Measurements from ENCODE around the gene LTBP1.

The LTBP1 gene

DNA sequence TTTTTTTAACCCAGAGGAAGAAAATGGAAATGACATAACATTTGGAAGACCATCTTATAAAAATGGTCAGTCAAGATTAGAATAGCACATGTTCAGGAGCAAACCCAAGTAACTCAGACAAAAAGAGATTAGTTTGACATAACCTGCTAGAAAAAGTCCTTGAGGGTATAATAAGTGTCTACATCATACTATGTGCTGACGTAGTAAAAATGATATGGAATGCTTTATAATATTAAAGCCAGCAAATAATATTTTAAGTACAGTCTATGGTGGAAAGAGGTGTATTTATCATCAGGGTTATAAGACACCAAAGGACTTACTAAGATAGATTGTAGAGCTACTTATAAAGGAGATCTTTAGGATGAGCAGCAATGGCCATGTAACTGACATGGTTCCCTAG lies 169.0 kb downstream of the LTBP1 start:
- H3K4me3 ChIP-seq (ENCODE audit: low read depth, low read length) = no peak overlapping the region
- no peak overlapping the region for H3K27ac ChIP-seq (ENCODE audit: low read depth, low read length)
- no peaks in the 10 kb centered on the region for H3K27me3 ChIP-seq (ENCODE audit: insufficient read depth, low read length)
- no peak overlapping the region for H2AFZ ChIP-seq (ENCODE audit: low read length, unreplicated experiment)
- H3K4me1 ChIP-seq (ENCODE audit: control insufficient read depth, insufficient read depth, low read length, unreplicated experiment) = peaks cover 7% of the 10 kb centered on the region
- H3K79me2 ChIP-seq (ENCODE audit: control insufficient read depth, insufficient read depth, low read length, unreplicated experiment) = no peaks in the 10 kb centered on the region
- no peaks in the 10 kb centered on the region for H3K36me3 ChIP-seq (ENCODE audit: insufficient read depth, low read length)

DNA sequence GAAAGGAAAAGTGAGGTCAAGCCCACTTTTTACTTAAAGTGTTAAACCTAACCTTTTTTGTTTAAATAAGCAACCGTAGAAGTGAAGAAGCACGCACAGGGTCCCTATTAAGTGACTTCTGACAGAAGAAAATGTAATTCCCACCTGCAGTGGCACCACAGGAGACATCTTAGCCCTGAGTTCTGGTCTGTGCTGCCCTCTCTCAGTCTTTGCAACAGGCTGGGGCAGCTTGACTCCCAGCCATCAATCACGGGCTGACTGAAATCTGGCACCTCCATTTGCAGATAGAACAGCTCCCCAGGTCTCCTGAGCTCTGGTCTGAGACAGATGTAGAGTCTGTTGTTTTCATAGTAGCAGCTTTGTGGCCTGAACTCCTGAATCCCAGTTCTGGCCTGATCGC lies 170.0 kb downstream of the LTBP1 start:
- H3K79me2 ChIP-seq (ENCODE audit: control insufficient read depth, insufficient read depth, low read length, unreplicated experiment) = no peaks in the 10 kb centered on the region

DNA sequence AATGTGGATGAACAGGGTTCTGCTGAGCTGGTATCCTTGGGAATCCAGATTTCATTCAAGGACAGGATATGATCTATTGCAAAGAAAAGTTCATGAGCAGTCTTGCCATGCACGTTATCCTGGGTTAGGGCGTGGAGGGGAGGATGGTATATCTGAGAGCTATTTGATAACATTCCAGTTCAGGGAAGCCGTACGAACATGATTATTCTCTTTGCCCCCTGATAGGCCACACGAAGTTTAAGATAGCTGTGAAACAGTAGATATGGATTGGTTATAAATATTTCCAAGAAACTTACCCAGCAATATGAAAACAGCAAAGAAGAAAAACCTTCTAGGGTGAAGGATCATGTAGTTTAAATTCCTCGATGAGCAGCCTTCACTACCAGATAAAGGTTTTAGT lies 171.9 kb downstream of the LTBP1 start:
- Histone ChIP-seq H3K79me2 (ENCODE audit: control insufficient read depth, insufficient read depth, low read length, unreplicated experiment) (no peaks in the 10 kb centered on the region), H3K4me1 (ENCODE audit: control insufficient read depth, insufficient read depth, low read length, unreplicated experiment) (no peaks in the 10 kb centered on the region), H3K27me3 (ENCODE audit: insufficient read depth, low read length) (no peaks in the 10 kb centered on the region), H2AFZ (ENCODE audit: low read length, unreplicated experiment) (no peak overlapping the region), H3K27ac (ENCODE audit: low read depth, low read length) (no peak overlapping the region), H3K4me3 (ENCODE audit: low read depth, low read length) (no peak overlapping the region), H3K36me3 (ENCODE audit: insufficient read depth, low read length) (no peaks in the 10 kb centered on the region)

More for the DNA sequence above, 170.0 kb downstream of the LTBP1 start:
- Histone ChIP-seq H3K36me3 (ENCODE audit: insufficient read depth, low read length) (no peaks in the 10 kb centered on the region), H3K27ac (ENCODE audit: low read depth, low read length) (no peak overlapping the region), H3K4me1 (ENCODE audit: control insufficient read depth, insufficient read depth, low read length, unreplicated experiment) (no peaks in the 10 kb centered on the region), H2AFZ (ENCODE audit: low read length, unreplicated experiment) (no peak overlapping the region), H3K4me3 (ENCODE audit: low read depth, low read length) (no peak overlapping the region), H3K27me3 (ENCODE audit: insufficient read depth, low read length) (no peaks in the 10 kb centered on the region)

DNA sequence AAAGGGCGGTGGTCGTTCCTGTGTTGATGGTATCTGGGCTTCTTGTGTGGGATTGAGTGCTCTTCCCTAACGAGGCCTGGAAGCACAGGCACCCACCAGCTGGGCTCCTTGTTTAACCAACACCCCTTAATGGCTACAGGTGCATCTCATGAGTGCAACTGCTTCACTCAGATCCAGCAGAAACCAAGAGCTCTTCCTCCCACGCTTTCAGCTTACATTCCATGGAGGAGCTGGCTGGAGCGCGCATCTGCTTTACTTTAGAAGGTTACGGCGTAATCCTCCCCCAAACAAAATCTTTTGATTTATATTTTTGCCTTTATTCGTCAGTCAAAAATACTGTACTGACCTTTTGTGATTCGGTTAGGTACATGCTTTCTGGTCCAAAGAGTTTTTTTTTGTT lies 174.7 kb downstream of the LTBP1 start:
- H3K27ac ChIP-seq (ENCODE audit: low read depth, low read length) = no peak overlapping the region
- no peaks in the 10 kb centered on the region for H3K79me2 ChIP-seq (ENCODE audit: control insufficient read depth, insufficient read depth, low read length, unreplicated experiment)
- H2AFZ ChIP-seq (ENCODE audit: low read length, unreplicated experiment) = no peak overlapping the region
- H3K4me3 ChIP-seq (ENCODE audit: low read depth, low read length) = no peak overlapping the region
- H3K4me1 ChIP-seq (ENCODE audit: control insufficient read depth, insufficient read depth, low read length, unreplicated experiment) = no peaks in the 10 kb centered on the region
- H3K36me3 ChIP-seq (ENCODE audit: insufficient read depth, low read length) = no peaks in the 10 kb centered on the region
- no peaks in the 10 kb centered on the region for H3K27me3 ChIP-seq (ENCODE audit: insufficient read depth, low read length)

DNA sequence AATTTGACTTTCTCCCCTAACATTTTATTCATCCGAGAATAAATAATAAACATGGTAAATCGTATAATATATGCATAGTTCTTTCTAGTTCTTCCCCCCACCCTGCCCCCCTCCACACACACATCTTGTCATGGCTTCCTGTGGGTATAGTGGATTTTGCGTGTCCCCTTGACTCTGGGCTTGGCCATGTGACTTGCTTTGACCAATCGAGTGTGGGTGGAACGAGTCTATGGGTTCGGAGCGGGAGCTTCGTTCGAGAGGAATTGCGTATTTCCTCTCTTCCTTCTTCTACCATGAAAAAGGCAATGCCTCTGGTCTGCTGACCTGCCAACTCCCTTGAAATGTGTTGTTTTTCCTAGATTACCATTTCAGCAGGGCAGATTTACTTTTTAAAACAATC lies 175.2 kb downstream of the LTBP1 start:
- no peaks in the 10 kb centered on the region for H3K36me3 ChIP-seq (ENCODE audit: insufficient read depth, low read length)
- H3K4me3 ChIP-seq (ENCODE audit: low read depth, low read length) = no peak overlapping the region
- H2AFZ ChIP-seq (ENCODE audit: low read length, unreplicated experiment) = no peak overlapping the region
- no peaks in the 10 kb centered on the region for H3K79me2 ChIP-seq (ENCODE audit: control insufficient read depth, insufficient read depth, low read length, unreplicated experiment)
- peaks cover 4% of the 10 kb centered on the region for H3K4me1 ChIP-seq (ENCODE audit: control insufficient read depth, insufficient read depth, low read length, unreplicated experiment)
- H3K27me3 ChIP-seq (ENCODE audit: insufficient read depth, low read length) = no peaks in the 10 kb centered on the region
- H3K27ac ChIP-seq (ENCODE audit: low read depth, low read length) = no peak overlapping the region

DNA sequence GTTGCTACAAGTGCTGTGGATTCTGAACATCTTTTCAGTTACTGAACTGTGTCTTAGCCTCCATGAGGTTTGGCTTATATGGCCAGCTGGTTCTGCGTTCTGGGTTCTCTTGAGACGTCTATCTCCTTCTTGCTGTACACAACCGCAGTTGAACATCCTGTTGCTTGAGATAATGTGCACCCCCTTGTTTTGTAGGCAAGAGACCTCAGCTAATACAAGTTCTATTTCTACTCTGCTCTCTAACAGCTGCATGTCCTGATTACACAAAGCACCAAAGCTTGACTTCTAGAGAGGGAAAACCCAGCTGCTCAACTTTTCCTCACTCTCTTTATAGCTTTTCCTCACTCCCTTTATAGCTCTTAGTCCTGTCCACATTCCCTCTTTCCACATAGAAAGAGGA lies 176.0 kb downstream of the LTBP1 start:
- H3K4me1 ChIP-seq (ENCODE audit: control insufficient read depth, insufficient read depth, low read length, unreplicated experiment) = peaks cover 11% of the 10 kb centered on the region
- no peaks in the 10 kb centered on the region for H3K36me3 ChIP-seq (ENCODE audit: insufficient read depth, low read length)
- no peak overlapping the region for H3K4me3 ChIP-seq (ENCODE audit: low read depth, low read length)
- H2AFZ ChIP-seq (ENCODE audit: low read length, unreplicated experiment) = no peak overlapping the region
- H3K27me3 ChIP-seq (ENCODE audit: insufficient read depth, low read length) = no peaks in the 10 kb centered on the region
- H3K27ac ChIP-seq (ENCODE audit: low read depth, low read length) = no peak overlapping the region
- H3K79me2 ChIP-seq (ENCODE audit: control insufficient read depth, insufficient read depth, low read length, unreplicated experiment) = no peaks in the 10 kb centered on the region

DNA sequence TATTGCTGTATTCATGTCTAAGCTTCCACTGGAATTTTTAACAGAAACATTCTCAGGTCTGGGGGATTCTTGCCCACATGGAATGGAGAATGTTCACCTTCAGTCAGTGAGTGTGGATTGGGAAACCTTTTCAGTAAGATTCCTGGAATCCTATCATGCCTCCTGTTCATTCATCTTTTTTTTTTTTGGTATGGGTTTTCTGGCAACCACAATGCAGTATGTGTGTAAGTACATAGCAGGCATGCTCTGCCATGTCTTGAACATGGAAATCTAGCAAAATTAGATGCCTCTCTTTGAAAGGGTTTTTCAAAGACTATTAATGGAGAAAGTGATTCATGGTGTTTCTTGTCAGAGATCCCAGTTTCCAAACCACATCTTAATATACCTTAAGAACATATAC lies 176.5 kb downstream of the LTBP1 start:
- Histone ChIP-seq H2AFZ (ENCODE audit: low read length, unreplicated experiment) (no peak overlapping the region), H3K4me1 (ENCODE audit: control insufficient read depth, insufficient read depth, low read length, unreplicated experiment) (peaks cover 16% of the 10 kb centered on the region), H3K4me3 (ENCODE audit: low read depth, low read length) (no peak overlapping the region), H3K79me2 (ENCODE audit: control insufficient read depth, insufficient read depth, low read length, unreplicated experiment) (no peaks in the 10 kb centered on the region), H3K27me3 (ENCODE audit: insufficient read depth, low read length) (no peaks in the 10 kb centered on the region), H3K36me3 (ENCODE audit: insufficient read depth, low read length) (no peaks in the 10 kb centered on the region), H3K27ac (ENCODE audit: low read depth, low read length) (no peak overlapping the region)

DNA sequence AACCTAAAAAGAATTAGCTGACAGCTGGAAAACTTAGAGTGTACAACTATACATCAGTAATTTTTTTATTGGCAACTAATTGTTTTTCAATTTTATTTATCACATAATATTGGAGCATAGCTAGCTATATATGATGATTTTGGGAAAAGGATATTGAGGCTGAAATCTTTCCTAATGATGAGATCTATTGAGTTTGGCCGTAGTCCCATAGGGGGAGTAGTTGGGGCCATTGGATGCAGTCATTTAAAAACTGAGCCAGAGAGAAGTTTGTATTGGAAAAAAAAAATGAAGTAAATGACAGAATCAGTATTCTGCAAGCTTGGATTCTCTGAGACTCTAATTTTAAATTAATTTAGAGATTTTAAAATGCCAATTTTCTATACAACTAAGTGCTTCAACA lies 179.8 kb downstream of the LTBP1 start:
- Histone ChIP-seq H3K36me3 (ENCODE audit: insufficient read depth, low read length) (no peaks in the 10 kb centered on the region), H3K27me3 (ENCODE audit: insufficient read depth, low read length) (no peaks in the 10 kb centered on the region), H3K4me1 (ENCODE audit: control insufficient read depth, insufficient read depth, low read length, unreplicated experiment) (peaks cover 36% of the 10 kb centered on the region), H3K27ac (ENCODE audit: low read depth, low read length) (peak overlapping the region; percentile 69), H3K79me2 (ENCODE audit: control insufficient read depth, insufficient read depth, low read length, unreplicated experiment) (no peaks in the 10 kb centered on the region), H2AFZ (ENCODE audit: low read length, unreplicated experiment) (no peak overlapping the region), H3K4me3 (ENCODE audit: low read depth, low read length) (no peak overlapping the region)

DNA sequence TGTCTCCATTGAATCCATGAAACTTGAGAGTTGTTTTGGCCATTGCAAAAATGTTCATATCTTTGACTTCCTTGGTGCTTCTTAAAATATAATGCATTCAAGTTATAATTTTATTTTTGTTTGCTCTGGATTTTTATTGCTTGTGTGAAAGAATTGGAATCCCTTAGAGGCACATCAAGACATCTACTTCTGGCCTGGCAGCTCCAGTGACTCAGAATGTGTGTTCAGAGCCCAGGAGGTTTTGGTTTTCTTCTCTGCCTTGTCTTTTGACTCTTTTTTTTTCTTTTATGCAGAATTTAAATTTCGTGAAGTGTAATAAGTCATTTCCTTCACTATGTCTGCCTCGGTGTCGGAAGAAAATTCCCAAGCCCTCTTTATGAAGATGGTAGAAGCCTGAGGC lies 180.2 kb downstream of the LTBP1 start:
- Histone ChIP-seq H3K27ac (ENCODE audit: low read depth, low read length) (peak overlapping the region; percentile 69), H3K79me2 (ENCODE audit: control insufficient read depth, insufficient read depth, low read length, unreplicated experiment) (no peaks in the 10 kb centered on the region), H3K4me1 (ENCODE audit: control insufficient read depth, insufficient read depth, low read length, unreplicated experiment) (peaks cover 40% of the 10 kb centered on the region), H2AFZ (ENCODE audit: low read length, unreplicated experiment) (peak overlapping the region; percentile 70), H3K4me3 (ENCODE audit: low read depth, low read length) (no peak overlapping the region), H3K36me3 (ENCODE audit: insufficient read depth, low read length) (no peaks in the 10 kb centered on the region), H3K27me3 (ENCODE audit: insufficient read depth, low read length) (no peaks in the 10 kb centered on the region)

DNA sequence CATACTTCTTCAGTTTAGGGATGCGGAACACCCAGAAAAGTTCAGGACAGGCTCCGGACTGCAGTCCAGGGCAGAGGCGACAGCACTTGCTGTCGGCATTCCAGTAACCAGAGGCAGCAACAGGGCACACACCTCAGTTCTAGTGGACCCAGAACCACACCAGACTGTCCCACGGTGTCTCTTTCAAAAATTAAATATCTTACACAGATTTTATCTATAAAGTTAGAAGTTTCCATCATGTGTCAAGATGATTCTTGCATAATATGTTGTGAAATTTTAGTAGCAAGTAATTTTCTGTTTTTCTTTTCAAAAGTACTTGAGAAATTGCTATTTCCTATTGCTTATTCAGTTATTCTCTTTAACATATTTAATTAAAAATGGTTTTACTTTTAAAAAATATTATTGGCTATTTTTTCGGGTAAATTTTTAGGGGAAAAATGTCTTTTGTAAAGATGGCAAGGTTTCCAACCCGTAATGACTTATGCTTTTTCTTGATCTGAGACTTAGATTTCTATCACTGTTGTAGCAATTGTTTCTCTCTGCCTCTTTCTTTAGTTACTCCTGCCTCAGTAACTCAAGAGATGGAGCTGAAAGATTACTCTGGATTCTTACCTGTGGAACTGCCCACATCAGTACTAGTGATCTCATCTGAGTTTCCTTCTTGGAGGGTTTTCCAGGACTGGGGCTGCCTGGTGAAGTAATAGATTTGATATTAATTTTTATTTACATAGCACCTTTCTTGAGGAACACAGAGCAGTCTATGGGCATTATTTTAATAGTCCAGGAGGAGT lies 182.7 kb downstream of the LTBP1 start:
- no peaks in the 10 kb centered on the region for H3K79me2 ChIP-seq (ENCODE audit: control insufficient read depth, insufficient read depth, low read length, unreplicated experiment)
- no peaks in the 10 kb centered on the region for H3K27me3 ChIP-seq (ENCODE audit: insufficient read depth, low read length)
- no peak overlapping the region for H2AFZ ChIP-seq (ENCODE audit: low read length, unreplicated experiment)
- H3K36me3 ChIP-seq (ENCODE audit: insufficient read depth, low read length) = no peaks in the 10 kb centered on the region
- no peak overlapping the region for H3K4me3 ChIP-seq (ENCODE audit: low read depth, low read length)
- H3K4me1 ChIP-seq (ENCODE audit: control insufficient read depth, insufficient read depth, low read length, unreplicated experiment) = peaks cover 55% of the 10 kb centered on the region
- H3K27ac ChIP-seq (ENCODE audit: low read depth, low read length) = peak overlapping the region; percentile 23; the same call in 1 of the 2 replicates

DNA sequence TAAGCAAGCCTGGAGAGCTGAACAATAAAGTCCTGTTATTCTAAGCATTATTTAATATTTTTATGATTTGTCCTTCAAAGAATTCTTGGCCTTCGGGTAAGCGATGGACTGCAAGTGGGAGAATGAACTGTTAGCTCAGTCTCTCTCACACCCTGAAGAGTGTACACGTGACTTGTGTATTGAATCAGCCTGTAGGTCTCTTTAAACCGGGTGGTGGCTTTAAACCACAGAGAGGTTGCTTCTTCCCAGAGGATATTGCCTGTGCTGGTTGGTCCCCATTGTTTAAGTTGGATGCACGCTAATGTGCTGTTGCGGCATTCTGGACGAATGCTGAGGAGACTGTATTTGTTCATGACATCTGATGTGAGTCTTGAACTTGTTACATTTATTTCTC lies 183.3 kb downstream of the LTBP1 start:
- Histone ChIP-seq H3K79me2 (ENCODE audit: control insufficient read depth, insufficient read depth, low read length, unreplicated experiment) (peaks cover 3% of the 10 kb centered on the region), H3K36me3 (ENCODE audit: insufficient read depth, low read length) (no peaks in the 10 kb centered on the region), H3K4me1 (ENCODE audit: control insufficient read depth, insufficient read depth, low read length, unreplicated experiment) (peaks cover 55% of the 10 kb centered on the region), H3K27me3 (ENCODE audit: insufficient read depth, low read length) (no peaks in the 10 kb centered on the region), H3K27ac (ENCODE audit: low read depth, low read length) (peak overlapping the region; percentile 23; the same call in 1 of the 2 replicates), H3K4me3 (ENCODE audit: low read depth, low read length) (no peak overlapping the region), H2AFZ (ENCODE audit: low read length, unreplicated experiment) (no peak overlapping the region)
